PFSK-1 (cell line): ENCODE measurements around the gene RBM33.

ENCODE experiments used
- REST ChIP-seq, 2 experiments: IDR thresholded peaks; 2 replicates each; pipeline versions ENCODE4 v1.6.1 to v1.8.0; 2011 to 2012; ENCODE audit warnings: low read depth in 2 of 2, low read length in 2 of 2, control low read depth in 1 of 2, inconsistent platforms in 1 of 2, mild to moderate bottlenecking in 1 of 2, moderate library complexity in 1 of 2; ENCODE audit not compliant: insufficient read depth in 1 of 2
- SIN3A ChIP-seq: IDR thresholded peaks from 2 replicates; pipeline ENCODE4 v1.6.1; 2012; ENCODE audit warnings: mild to moderate bottlenecking, low read length, moderate library complexity, borderline replicate concordance; ENCODE audit not compliant: insufficient read depth

GRCh38 chr7:155782466-155782865 is 138.0 kb downstream of the RBM33 start:
- TF ChIP-seq SIN3A (no peak), REST (IDR thresholded peaks at IDR 0.05; ENCODE audit: insufficient read depth in 1 of 2, low read depth in 2 of 2, low read length in 2 of 2) (no peak)
